ENCODE data around the gene MAN1B1.
A peak's percentile ranks its signal among the peaks of the same experiment; 100 is the strongest.
"Not testable (repeated sequence)": the region's sequence is repeated elsewhere in the genome, so short reads cannot be mapped to it uniquely, and the experiment has no call there.

The MAN1B1 gene

GRCh38 chr9:137109250-137110146 lies 22.7 kb downstream of the MAN1B1 start:
- DNase-seq (ENCODE audit: insufficient read length, low spot score) (no peak), FAIRE-seq (no peak)

- no peak for FAIRE-seq
These were observed 23.5 kb downstream of the MAN1B1 start for GRCh38 chr9:137110147-137110910.

DNA sequence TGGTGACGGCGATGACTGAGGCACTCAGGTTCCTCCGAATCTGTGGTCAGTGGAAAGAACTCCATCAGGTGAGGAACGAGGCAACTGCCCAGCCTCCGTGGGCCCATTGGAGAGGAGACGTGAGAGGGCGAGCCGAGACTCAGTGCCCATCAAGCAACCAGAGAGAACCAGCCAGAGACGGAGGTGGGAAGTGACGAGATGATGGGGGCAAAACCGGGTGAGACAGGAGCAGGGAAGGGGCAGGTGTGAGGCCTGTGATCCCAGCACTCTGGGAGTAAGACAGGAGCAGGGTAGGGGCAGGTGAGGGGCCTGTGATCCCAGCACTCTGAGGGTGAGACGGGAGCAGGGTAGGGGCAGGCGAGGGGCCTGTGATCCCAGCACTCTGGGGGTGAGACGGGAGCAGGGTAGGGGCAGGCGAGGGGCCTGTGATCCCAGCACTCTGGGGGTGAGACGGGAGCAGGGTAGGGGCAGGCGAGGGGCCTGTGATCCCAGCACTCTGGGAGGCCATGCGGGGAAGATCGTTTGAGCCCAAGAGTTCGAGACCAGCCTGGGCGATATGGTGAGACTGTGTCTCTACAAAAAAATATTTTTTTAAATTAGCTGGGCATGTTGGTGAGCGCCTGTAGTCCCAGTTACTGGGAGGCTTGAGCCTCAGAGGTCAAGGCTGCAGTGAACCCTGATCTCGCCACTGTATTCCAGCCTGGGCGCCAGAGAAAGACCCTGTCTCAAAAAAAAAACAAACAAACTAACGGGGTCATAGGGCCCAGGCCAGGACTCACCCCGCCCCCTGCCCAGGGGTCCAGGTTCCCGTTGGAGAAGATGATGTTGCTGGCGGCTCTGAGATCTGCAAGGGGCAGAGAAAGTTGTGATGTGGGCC lies 24.4 kb downstream of the MAN1B1 start:
- FAIRE-seq = no peak
- DNase-seq (ENCODE audit: insufficient read length, low spot score) = no peak

More at GRCh38 chr9:137110147-137110910, 23.5 kb downstream of the MAN1B1 start:
- no peak for DNase-seq (ENCODE audit: insufficient read length, low spot score)

DNA sequence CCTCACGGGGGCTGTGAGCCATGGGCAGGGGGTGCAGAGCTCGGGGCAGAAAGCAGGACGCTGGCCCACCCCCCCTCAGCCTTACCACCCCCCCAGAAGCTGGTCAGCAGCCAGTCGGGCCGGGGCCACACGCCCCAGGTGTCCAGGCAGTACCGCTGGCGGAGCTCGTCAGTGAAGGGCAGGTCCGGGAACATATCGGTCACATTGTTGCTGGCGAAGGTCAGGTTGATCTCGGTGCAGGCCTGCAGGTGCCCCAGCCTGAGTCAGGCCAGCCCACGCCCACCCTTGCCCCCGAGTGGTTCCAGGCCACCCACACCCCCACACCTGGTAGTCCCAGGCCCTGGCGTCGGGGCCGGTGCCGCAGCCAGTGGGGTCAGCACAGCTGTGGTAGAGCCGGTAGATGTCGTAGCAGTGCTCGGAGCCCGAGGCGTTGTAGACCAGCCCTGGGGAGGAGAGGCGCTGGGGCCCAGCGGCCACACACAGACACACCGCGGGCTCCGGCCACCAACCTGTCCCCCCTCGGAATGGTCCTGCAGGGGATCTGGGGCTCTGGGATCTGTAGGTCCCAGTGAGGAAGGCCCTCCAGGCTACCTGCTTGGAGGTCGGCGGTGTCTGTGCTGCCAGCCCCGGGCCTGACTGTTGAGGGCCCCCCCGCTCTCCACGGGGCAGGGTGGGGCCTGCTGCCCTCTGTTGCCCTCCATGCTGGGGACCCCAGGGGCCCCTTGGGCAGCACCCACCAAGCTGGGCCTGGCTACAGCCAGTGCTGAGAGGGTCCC lies 25.2 kb downstream of the MAN1B1 start:
- FAIRE-seq = no peak
- DNase-seq (ENCODE audit: insufficient read length, low spot score) = no peak

- DNase-seq (ENCODE audit: insufficient read length, low spot score) (no peak), FAIRE-seq (no peak)
These were observed 26.0 kb downstream of the MAN1B1 start for GRCh38 chr9:137112564-137113384.

- no peak for DNase-seq (ENCODE audit: insufficient read length, low spot score)
These were observed 26.8 kb downstream of the MAN1B1 start for GRCh38 chr9:137113385-137114159.

DNA sequence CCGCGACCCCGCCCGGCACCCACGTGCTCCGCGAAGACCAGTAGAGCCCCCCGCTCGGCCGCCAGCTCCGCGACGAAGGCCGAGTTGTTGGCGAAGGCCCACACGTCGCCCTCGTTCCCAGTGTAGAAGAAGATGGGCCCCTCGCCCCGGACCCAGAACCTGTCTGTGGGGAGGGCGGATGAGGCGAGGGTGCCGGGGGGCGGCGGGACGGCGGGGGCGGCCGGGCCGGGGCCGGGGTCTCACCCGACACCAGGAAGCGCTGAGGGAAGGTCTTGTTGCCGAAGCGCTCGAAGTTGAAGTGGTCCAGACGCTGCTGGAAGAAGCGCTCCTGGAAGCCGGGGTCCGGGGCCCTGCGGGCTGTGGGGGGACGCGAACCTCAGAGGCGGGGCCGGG lies 27.4 kb downstream of the MAN1B1 start:
- FAIRE-seq (no peak), DNase-seq (ENCODE audit: insufficient read length, low spot score) (no peak)

More at GRCh38 chr9:137113385-137114159, 26.8 kb downstream of the MAN1B1 start:
- no peak for FAIRE-seq

- DNase-seq (ENCODE audit: insufficient read length, low spot score) = peak; percentile 48
- no peak for FAIRE-seq
These were observed 28.0 kb downstream of the MAN1B1 start, which contains the start of gene DPP7 for GRCh38 chr9:137114613-137115393. Gene DPP7, minus strand, starts transcription at chr9:137114733. Its CDS starts 20 bp downstream, at chr9:137114713.

- DNase-seq (ENCODE audit: insufficient read length, low spot score) (no peak), FAIRE-seq (no peak)
These were observed 28.7 kb downstream of the MAN1B1 start for GRCh38 chr9:137115394-137116026.

DNA sequence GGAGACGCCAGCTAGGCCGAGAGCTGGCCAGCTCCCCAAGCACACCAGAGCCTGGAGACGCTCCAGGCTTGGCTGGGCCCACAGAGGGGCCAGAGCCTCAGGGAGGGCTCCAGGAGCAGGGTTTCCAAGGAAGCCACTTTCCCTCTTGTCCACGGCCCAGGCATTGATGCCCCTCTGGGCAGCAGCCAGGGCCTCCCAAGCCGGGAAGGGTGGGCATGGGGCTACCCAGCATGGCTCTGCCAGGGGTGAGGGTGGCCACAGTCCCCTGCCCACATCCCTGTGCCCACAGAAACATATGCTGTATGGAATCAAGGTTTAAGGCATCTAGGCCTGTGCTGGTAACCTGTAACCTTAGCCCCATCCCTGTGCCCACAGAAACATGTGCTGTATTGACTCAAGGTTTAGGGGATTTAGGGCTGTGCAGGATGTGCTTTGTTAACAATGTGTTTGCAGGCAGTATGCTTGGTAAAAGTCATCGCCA lies 29.3 kb downstream of the MAN1B1 start:
- no peak for DNase-seq (ENCODE audit: insufficient read length, low spot score)
- FAIRE-seq = no peak

DNA sequence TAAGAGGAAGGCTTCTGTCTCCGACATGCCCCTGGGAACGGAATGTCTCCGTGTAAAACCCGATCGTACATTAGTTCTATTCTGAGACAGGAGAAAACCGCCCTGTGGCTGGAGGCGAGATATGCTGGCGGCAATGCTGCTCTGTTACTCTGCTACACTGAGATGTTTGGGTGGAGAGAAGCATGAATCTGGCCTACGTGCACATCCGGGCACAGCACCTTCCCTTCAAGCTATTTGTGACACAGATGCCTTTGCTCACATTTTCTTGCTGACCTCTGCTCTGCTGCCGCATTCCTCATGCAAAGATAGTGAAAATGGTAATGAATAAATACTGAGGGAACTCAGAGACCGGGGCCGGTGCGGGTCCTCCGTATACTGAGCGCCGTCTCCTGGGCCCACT lies 29.9 kb downstream of the MAN1B1 start:
- no peak for FAIRE-seq
- DNase-seq (ENCODE audit: insufficient read length, low spot score) = no peak

DNA sequence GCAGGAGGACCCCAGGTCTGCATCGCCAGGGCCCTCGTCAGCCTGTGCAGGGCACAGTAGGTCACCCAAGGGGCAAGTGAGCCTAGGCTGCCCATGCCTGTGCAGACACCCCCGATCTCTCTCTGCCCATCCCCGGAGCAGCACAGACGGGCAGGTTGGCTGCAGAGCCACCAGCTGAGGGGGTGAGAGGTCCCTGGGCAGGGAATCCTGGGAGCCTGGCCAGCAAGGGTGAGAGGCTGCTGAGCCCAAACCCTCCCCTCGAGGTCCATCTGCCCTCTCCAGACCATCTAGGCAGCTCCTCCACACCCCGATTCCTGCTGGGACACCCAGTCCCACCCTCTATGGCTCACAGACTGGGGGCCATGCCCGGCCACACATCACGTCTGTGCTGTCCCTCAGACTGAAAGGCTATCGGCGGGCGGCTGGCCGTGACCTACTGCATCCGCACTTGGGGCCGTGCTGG lies 30.5 kb downstream of the MAN1B1 start:
- DNase-seq (ENCODE audit: insufficient read length, low spot score) (no peak), FAIRE-seq (no peak)

DNA sequence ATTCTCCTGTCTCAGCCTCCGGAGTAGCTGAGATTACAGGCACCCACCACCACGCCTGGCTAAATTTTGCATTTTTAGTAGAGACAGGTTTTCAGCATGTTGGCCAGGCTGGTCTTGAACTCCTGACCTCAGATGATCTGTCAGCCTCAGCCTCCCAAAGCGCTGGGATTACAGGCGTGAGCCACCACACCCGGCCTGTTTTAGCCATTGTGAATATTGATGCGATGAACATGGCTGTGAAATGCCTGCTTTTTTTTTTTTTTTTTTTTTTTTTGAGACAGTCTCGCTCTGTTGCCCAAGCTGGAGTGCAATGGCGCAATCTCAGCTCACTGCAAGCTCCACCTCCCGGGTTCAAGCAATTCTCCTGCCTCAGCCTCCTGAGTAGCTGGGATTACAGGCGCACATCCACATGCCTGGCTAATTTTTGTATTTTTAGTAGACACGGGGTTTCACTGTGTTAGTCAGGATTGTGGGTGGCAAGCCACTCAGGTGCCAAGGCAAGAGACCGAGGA lies 31.4 kb downstream of the MAN1B1 start:
- DNase-seq (ENCODE audit: insufficient read length, low spot score); FAIRE-seq: not testable (repeated sequence)

GRCh38 chr9:137121927-137122795 lies 35.4 kb downstream of the MAN1B1 start:
- not testable (repeated sequence) for DNase-seq (ENCODE audit: insufficient read length, low spot score); FAIRE-seq

DNA sequence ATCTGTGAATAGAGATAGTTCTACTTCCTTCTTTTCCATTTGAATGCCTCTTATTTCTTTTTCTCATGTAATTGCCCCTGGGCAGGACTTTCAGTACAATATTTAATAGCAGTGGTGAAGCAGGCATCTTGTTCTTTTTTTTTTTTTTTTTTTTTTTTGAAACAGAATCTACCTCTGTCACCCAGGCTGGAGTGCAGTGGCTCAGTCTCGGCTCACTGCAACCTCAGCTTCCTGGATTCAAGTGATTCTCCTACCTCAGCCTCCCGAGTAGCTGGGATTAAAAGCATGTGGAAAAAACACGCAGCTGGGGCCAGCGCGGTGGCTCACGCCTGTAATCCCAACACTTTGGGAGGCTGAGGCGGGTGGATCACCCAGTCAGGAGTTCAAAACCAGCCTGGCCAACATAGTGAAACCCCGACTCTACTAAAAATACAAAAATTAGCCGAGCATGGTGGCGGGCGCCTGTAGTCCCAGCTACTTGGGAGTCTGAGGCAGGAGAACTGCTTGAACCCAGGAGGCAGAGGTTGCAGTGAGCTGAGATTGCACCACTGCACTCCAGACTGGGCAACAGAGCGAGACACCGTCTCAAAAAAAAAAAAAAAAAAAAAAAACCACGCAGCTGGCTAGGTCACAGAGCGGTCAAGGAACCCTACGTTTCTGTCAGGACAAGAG lies 36.1 kb downstream of the MAN1B1 start:
- DNase-seq (ENCODE audit: insufficient read length, low spot score); FAIRE-seq: not testable (repeated sequence)
